Fibroblast of lung (primary cell): Measurements from ENCODE around the gene PACRG. TPM values are rescaled to one million over a fixed set of nuclear protein-coding genes. Genes with fewer than 3 reads are reported as not detected.

Source experiments
- DNase-seq, 2 donors: peaks; one replicate each; pipeline versions ENCODE4 v3.0.0 to v3.0.0-alpha.2; 2010; ENCODE audit warnings: low read depth in 2 of 2
- H2AFZ ChIP-seq: 2 replicates; pipeline ENCODE4 v1.5.1; 2012; ENCODE audit warnings: low read length, control low read depth, inconsistent platforms
- H3K27ac ChIP-seq: 2 replicates; pipeline ENCODE4 v1.5.1; 2011; ENCODE audit warnings: low read length, control low read depth; ENCODE audit not compliant: insufficient read depth
- H3K27me3 ChIP-seq: 2 replicates; pipeline ENCODE4 v1.5.1; 2011; ENCODE audit warnings: mild to moderate bottlenecking, low read length; ENCODE audit not compliant: control insufficient read depth, insufficient read depth
- H3K36me3 ChIP-seq: 2 replicates; pipeline ENCODE4 v1.5.1; 2011; ENCODE audit warnings: low read length; ENCODE audit not compliant: control insufficient read depth, insufficient read depth
- H3K4me1 ChIP-seq: 2 replicates; pipeline ENCODE4 v1.5.1; 2011; ENCODE audit warnings: low read length; ENCODE audit not compliant: control insufficient read depth, insufficient read depth; ENCODE audit errors: extremely low read depth
- H3K4me2 ChIP-seq: 2 replicates; pipeline ENCODE4 v1.5.1; 2011; ENCODE audit warnings: low read length, control low read depth; ENCODE audit not compliant: insufficient read depth; ENCODE audit errors: extremely low read depth
- H3K4me3 ChIP-seq, 4 experiments: fragments of 200-600 bp in 1 of 4; sonication (generic) in 1 of 4; replicated peaks in 1 of 4; 2 replicates each; pipeline ENCODE4 v1.5.1; 2011 to 2016; ENCODE audit warnings: low read length in 4 of 4, low read depth in 3 of 4, mild to moderate bottlenecking in 3 of 4, control low read depth in 2 of 4, inconsistent platforms in 1 of 4, mixed read lengths in 1 of 4; ENCODE audit not compliant: insufficient read depth in 1 of 4; ENCODE audit errors: control extremely low read depth in 1 of 4
- H3K79me2 ChIP-seq: 2 replicates; pipeline ENCODE4 v1.5.1; 2012; ENCODE audit warnings: mild to moderate bottlenecking, low read length, inconsistent platforms; ENCODE audit not compliant: control insufficient read depth, insufficient read depth
- H3K9ac ChIP-seq: 2 replicates; pipeline ENCODE4 v1.5.1; 2011; ENCODE audit warnings: mild to moderate bottlenecking, low read length, control low read depth; ENCODE audit not compliant: insufficient read depth
- H3K9me3 ChIP-seq: 2 replicates; pipeline ENCODE4 v1.5.1; 2012; ENCODE audit warnings: low read depth, low read length; ENCODE audit not compliant: control insufficient read depth, insufficient read depth
- H4K20me1 ChIP-seq: 2 replicates; pipeline ENCODE4 v1.5.1; 2011; ENCODE audit warnings: low read length; ENCODE audit not compliant: control insufficient read depth, insufficient read depth; ENCODE audit errors: extremely low read depth
- CTCF ChIP-seq, 2 donors: IDR thresholded peaks in 1 of 2; conservative IDR thresholded peaks in 1 of 2; 1 replicate in 1 of 2; 2 replicates in 1 of 2; pipeline ENCODE4 v1.5.1; 2011 to 2012; ENCODE audit warnings: low read length in 2 of 2, control low read depth in 1 of 2, inconsistent platforms in 1 of 2, low read depth in 1 of 2, mild to moderate bottlenecking in 1 of 2
- EZH2 ChIP-seq: IDR thresholded peaks from 2 replicates; pipeline ENCODE4 v1.5.1; 2012; ENCODE audit warnings: low read length, control low read depth, mild to moderate bottlenecking; ENCODE audit errors: missing control alignments
- polyA plus RNA-seq, 2 donors: library from polyadenylated mRNA; depleted of rRNA in 1 of 2; stranded (reverse) in 1 of 2; unstranded in 1 of 2; fragments of >200 nt; gene quantifications; 2 replicates each; pipeline ENCODE4 v1.2.1, GENCODE V29; 2011 to 2012; ENCODE audit warnings: missing spikeins in 1 of 2
- total RNA-seq: library from RNA; depleted of rRNA; stranded (reverse); fragments of >200 nt; gene quantifications from 2 replicates; pipeline ENCODE4 v1.2.1, GENCODE V29; 2014

Gene PACRG
- total and polyA plus RNA-seq, 2 donors (not counting 1 experiment from before 2014, with no cell fraction given), result 0.30 to 0.66 TPM

GRCh38 chr6:162713974-162714780, 13.6 kb upstream of the PACRG start:
- H3K4me1 ChIP-seq, result no peaks in the 10 kb centered on the region
- no peak for DNase-seq
- H3K4me2 ChIP-seq, result no peak overlapping the region
- H4K20me1 ChIP-seq, result no peaks in the 10 kb centered on the region
- no peak overlapping the region for H2AFZ ChIP-seq
- no peaks in the 10 kb centered on the region for H3K9me3 ChIP-seq
- H3K9ac ChIP-seq, result no peak overlapping the region
- H3K27me3 ChIP-seq, result no peaks in the 10 kb centered on the region
- H3K4me3 ChIP-seq, result no peak overlapping the region
- TF ChIP-seq CTCF (conservative IDR thresholded peaks at IDR 0.05 in 1 of 2, IDR thresholded peaks at IDR 0.05 in 1 of 2; ENCODE audit: low read depth in 1 of 2, low read length in 2 of 2), result no peak
- TF ChIP-seq EZH2, result no peak
- no peaks in the 10 kb centered on the region for H3K36me3 ChIP-seq
- no peaks in the 10 kb centered on the region for H3K79me2 ChIP-seq
- H3K27ac ChIP-seq, result no peak overlapping the region

GRCh38 chr6:162715601-162716000, 12.2 kb upstream of the PACRG start:
- Histone ChIP-seq H3K79me2 (no peaks in the 10 kb centered on the region), H3K36me3 (no peaks in the 10 kb centered on the region), H3K27ac (no peak overlapping the region), H3K4me1 (no peaks in the 10 kb centered on the region), H4K20me1 (no peaks in the 10 kb centered on the region), H3K4me3 (no peak overlapping the region), H3K27me3 (no peaks in the 10 kb centered on the region), H3K4me2 (no peak overlapping the region), H3K9ac (no peak overlapping the region), H3K9me3 (no peaks in the 10 kb centered on the region), H2AFZ (no peak overlapping the region)
- no peak for DNase-seq
- TF ChIP-seq CTCF (conservative IDR thresholded peaks at IDR 0.05 in 1 of 2, IDR thresholded peaks at IDR 0.05 in 1 of 2; ENCODE audit: low read depth in 1 of 2, low read length in 2 of 2) (no peak), EZH2 (no peak)

GRCh38 chr6:162719528-162719927, 8.2 kb upstream of the PACRG start:
- Histone ChIP-seq H4K20me1 (no peaks in the 10 kb centered on the region), H3K4me3 (no peak overlapping the region), H3K79me2 (no peaks in the 10 kb centered on the region), H3K4me1 (no peaks in the 10 kb centered on the region), H3K9me3 (no peaks in the 10 kb centered on the region), H3K36me3 (no peaks in the 10 kb centered on the region), H3K27ac (no peak overlapping the region), H3K4me2 (no peak overlapping the region), H3K27me3 (no peaks in the 10 kb centered on the region), H3K9ac (no peak overlapping the region), H2AFZ (no peak overlapping the region)
- TF ChIP-seq CTCF (conservative IDR thresholded peaks at IDR 0.05 in 1 of 2, IDR thresholded peaks at IDR 0.05 in 1 of 2; ENCODE audit: low read depth in 1 of 2, low read length in 2 of 2) (no peak), EZH2 (no peak)
- DNase-seq, result no peak
